ENCODE measurements around the gene ZBTB20.

Gene ZBTB20

GRCh38 chr3:114427285-114428043 lies 719.6 kb downstream of the ZBTB20 start:
- no peak for DNase-seq

- DNase-seq: no peak
Observed at GRCh38 chr3:114424337-114424736, 722.8 kb downstream of the ZBTB20 start.

- no peak for DNase-seq
Observed at GRCh38 chr3:114421204-114421603, 725.9 kb downstream of the ZBTB20 start.

GRCh38 chr3:114420072-114420471 lies 727.0 kb downstream of the ZBTB20 start:
- no peak for DNase-seq

- no peak for DNase-seq
Observed at GRCh38 chr3:114418724-114419543, 728.2 kb downstream of the ZBTB20 start.

- DNase-seq: no peak
Observed at GRCh38 chr3:114418107-114418506, 729.0 kb downstream of the ZBTB20 start.

GRCh38 chr3:114417675-114418074 lies 729.4 kb downstream of the ZBTB20 start:
- DNase-seq: no peak

GRCh38 chr3:114417265-114417664 lies 729.8 kb downstream of the ZBTB20 start:
- no peak for DNase-seq

- peak; percentile 7 for DNase-seq
Observed at GRCh38 chr3:114411811-114412803, 735.0 kb downstream of the ZBTB20 start.

- DNase-seq: no peak
Observed at GRCh38 chr3:114411190-114411668, 735.9 kb downstream of the ZBTB20 start.

- no peak for DNase-seq
Observed at GRCh38 chr3:114408736-114409670, 738.1 kb downstream of the ZBTB20 start.

GRCh38 chr3:114406922-114407321 lies 740.2 kb downstream of the ZBTB20 start:
- DNase-seq: no peak

GRCh38 chr3:114406286-114406685 lies 740.8 kb downstream of the ZBTB20 start:
- no peak for DNase-seq

GRCh38 chr3:114405202-114405990 lies 741.7 kb downstream of the ZBTB20 start:
- DNase-seq: no peak

GRCh38 chr3:114404590-114404989 lies 742.5 kb downstream of the ZBTB20 start:
- DNase-seq: no peak

- DNase-seq: no peak
Observed at GRCh38 chr3:114402838-114403237, 744.2 kb downstream of the ZBTB20 start.

GRCh38 chr3:114401346-114401745 lies 745.7 kb downstream of the ZBTB20 start:
- DNase-seq: no peak

- DNase-seq: no peak
Observed at GRCh38 chr3:114400371-114400770, 746.7 kb downstream of the ZBTB20 start.

GRCh38 chr3:114394551-114394950 lies 752.5 kb downstream of the ZBTB20 start:
- DNase-seq: no peak

- no peak for DNase-seq
Observed at GRCh38 chr3:114393367-114394072, 753.6 kb downstream of the ZBTB20 start.

All from T1000 (cell line).